ENCODE measurements around the gene CATSPER3. TPM values are rescaled to one million over a fixed set of nuclear protein-coding genes. Genes with fewer than 3 reads are reported as not detected.

The CATSPER3 gene
- total RNA-seq, 1 experiment from 2014 or later: 0.40 TPM

DNA sequence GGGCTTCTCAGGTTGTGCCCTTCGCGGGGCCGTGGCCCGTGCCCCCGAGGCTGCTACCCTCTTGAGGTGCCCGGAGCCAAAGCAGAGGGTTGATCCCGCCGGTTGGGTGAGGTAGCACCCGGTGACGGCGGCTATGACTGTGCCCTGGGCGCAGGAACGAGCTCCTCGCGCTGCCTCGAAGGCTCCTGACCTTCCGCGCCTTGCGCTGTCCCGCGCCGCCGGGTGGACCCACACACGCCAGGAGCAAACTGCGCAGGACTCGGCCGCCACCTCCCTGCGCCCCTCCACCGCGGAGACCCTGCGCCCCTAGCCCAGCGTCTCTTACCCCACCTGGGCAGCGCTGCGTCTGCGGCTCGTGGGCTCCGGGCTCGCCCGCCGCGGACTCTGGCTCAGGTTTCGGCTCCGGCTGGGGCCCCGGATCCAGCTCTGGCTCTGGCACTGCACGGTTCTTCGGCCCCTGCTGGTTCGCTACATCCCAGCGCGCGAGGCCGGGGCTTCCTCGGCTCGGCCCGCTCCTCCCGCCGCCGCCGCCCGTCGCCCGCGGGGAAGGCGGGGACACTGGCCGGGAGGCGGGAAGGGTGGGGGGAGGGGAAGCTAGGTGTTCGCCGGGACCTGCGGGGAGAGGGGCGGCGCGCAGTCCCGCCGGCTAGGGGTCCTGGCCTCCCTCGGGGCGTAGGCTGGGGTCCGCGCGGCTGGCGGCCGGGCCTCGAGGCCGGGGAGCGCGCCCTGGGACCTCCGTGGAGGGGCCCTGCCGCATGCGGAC is 71.7 kb downstream of the CATSPER3 start:
- DNase-seq (ENCODE audit: extremely low read depth, low read depth): no peak

DNA sequence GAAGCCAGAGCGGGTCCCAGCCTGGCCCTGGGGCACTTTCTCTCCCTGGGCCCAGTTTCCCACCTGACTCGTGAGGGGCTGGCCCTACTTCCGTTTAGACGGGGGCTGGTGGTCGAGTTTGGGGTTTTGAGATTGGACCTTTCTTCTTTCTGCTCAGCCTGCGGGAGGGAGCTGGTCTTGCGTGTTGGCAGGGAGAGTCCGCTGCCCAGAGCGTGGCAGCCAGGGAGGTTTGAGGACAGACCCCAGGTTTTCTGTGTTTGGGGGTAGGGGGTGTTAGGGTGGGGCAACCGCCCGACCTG is 72.3 kb downstream of the CATSPER3 start:
- no peak for DNase-seq (ENCODE audit: extremely low read depth, low read depth)

DNA sequence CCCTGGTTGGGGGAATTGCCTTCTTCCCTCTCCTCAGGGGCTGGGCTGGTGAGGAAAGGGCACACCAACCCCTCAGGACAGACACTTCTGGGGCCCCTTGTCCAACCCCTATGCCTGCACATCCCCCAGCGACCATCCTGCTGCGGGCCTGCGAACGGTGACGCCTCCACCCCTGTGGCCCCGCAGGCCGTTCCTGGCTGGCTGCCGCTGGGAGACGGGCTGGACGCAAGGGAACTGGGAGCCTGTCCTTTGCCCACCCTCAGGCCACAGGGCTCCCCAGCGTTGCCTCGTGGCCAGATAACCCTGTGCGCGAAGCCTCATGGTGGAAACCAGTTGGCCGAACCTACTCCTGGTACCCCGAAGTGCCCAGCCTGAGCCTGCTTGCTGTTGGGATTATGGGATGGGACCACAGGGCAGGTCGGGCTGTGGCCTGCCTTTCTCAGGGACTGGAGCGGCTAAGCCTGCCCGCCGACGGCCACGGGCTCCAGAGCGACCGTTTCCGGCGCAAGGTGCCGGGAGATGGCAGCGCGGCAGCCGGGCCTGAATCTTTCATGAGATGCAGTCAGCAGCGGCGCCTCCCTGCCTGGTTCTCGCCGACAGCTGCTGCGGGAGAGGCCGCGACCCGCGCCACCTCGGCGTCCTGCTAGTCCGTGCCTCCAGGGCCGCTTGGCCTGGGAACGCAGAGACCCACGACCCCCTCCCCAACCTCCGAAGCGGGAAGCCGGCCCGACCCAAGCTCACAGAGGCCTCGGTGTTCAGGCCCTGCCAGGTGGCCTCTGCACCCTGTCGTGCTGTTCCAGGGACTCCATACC is 72.8 kb downstream of the CATSPER3 start:
- DNase-seq (ENCODE audit: extremely low read depth, low read depth): no peak

DNA sequence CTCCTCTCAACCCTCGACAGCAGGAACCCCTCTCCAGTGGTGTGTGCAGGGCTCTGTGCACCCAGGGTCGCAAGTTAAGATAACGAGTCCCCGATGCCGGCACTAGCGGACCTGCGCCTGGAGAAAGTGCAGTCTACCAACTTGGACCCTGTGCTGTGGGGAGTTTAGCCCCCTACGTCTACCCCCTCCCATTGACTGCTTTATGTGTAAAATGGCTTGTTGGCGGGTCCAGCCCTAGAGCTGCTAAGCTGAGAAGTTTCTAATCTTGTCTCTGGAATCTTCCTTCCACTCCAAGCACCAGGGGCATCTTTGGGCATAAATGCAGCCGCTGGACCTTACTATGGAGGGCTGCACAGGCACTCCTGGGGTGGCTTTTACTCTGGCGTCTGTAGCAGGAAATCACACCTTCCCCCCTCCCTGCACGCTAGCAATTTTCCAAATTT is 73.5 kb downstream of the CATSPER3 start:
- DNase-seq (ENCODE audit: extremely low read depth, low read depth): no peak

DNA sequence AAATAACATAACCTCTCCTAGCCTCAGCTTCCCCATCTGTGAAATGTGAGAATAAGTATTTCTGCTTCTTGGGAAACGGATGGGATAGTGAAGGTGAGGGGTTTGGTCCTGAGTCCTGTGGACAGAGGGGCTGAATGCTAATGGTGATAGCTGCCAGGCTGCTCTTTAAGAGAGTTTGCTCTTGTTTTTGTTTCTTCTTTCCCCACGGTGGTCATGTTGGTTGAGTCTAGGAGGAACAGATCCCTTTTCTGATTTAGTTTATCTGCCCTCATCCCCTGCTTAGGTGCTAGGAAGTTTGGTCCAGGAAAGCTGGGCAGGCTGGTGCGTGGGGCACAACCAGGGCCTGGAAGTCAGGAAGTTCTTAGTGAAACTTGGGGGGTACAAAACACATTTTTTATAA is 74.0 kb downstream of the CATSPER3 start:
- no peak for DNase-seq (ENCODE audit: extremely low read depth, low read depth)

DNA sequence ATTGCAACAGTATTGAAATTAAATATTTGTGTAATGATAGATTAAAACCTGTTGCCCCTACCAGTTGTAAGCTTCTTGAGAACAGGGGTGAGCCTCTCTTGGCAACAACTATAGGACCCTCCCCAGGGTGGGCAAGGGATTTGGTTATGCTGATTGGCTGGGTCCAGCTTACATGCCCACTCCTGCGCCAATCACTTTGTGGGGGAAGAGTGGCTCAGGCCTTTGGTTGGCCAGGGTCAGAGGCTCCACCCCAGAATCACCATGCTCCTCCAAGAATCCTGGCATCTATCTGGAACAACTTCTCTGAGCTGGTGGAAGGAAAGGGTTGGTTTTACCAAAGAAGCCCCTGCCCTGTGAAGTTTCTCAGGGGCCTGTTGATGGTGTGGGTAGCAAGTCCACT is 74.9 kb downstream of the CATSPER3 start:
- DNase-seq (ENCODE audit: extremely low read depth, low read depth): no peak

DNA sequence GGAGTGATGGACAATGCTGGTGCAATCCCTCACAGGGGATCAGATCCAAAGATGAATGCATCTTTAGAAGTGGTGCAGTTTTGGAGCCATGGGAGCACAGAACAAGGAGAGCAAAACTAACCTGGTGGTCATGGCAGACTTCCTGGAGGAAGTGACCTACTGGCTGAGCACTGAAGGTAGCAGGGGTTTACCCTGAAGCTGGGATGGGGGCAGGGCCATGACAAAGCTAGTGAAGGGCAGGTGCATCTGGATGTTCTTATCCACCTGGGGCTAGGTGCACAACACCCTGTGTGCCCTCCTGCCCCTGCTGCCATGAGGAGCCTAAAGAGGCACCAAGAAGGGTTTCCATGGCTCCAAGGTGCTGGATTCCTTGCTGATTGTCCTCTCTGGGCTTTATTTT is 77.8 kb downstream of the CATSPER3 start:
- DNase-seq (ENCODE audit: extremely low read depth, low read depth): no peak

DNA sequence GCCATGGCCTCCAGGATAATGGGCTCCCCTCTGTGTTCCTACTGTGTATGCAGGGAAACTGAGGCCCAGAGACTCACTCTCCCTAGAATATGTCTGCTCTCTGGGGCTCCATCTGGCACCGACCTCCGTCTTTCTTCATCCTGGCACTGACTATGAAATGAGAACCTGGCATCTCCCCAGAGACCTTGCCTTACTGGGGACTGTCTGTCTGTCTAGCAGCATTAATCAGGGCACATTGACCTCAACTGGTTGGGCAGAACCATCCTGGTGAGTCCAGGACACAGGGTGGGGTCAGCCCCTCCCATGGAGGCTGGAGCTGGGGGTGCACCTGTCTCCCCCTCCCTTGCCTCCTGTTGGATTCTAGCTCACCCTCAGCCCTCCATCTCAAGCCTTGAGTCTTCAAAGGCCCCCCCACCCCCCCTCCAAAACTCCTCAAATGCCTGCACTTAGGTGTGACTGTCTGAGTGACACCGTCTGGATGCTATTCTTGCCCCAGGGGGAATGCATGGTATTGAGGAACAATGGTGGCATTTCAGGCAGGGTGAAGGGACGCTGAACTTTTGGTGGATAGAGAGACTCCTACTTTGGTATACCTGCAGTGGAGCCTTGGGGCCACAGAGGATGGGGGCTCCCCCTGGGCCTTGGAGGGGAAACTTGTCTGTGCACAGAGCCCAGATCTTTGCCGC is 79.1 kb downstream of the CATSPER3 start:
- no peak for DNase-seq (ENCODE audit: extremely low read depth, low read depth)

DNA sequence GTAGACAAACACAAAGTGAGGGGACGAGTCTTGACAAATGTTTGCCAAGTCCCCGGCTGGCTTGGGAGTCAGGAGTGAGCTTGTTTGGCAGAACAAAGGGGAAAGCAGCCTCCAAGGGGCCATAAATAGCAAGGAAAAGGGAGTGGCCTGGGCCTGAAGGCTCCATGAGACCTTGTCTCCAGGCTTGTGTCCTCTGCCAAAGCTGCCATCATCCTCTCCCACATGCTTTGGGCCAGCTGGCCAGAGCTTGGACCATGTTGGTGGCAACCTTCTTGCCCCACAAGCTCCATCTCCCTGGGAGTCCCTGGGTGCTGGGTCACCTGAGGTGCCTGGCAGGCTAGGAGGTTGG is 79.6 kb downstream of the CATSPER3 start:
- DNase-seq (ENCODE audit: extremely low read depth, low read depth): no peak

DNA sequence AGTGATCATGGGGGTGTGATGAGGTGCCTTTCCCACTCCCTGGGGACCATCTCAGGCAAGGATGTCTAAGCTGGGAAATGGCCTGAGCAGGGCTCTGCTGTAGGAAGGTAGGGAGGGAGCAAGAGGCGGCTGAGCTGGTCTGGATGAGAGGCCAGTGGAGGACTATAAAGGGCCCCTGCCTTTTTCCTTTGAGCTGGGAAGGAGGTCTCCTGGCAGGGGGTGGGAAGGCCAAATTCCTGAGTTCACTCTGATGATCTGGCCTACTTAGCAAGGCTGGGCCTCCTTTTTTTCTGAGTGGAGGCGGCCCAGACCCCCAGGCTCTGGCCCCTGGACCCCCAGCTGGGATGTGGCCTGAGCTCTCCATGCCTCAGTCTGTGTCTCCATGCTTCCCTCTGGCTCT is 80.6 kb downstream of the CATSPER3 start:
- no peak for DNase-seq (ENCODE audit: extremely low read depth, low read depth)

DNA sequence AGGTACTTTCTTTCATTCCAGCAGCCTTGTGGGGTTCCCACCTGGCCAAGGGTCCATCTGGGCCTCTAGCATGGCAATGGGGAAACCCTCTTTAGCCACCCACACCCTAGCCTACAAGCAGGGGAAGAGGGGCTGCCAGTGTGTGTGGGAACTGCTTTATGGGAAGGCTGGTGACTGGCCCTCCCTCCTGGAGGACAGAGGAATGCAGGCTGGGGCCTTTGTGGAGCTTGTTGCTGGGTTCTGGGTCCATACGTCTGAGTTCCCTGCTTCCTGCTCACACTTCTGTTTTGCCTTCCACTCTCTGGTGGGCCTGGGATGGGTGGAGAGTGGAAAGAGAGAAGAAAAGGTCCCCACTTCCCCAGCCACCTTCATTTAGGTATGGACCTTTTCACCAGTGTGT is 81.2 kb downstream of the CATSPER3 start:
- DNase-seq (ENCODE audit: extremely low read depth, low read depth): no peak

DNA sequence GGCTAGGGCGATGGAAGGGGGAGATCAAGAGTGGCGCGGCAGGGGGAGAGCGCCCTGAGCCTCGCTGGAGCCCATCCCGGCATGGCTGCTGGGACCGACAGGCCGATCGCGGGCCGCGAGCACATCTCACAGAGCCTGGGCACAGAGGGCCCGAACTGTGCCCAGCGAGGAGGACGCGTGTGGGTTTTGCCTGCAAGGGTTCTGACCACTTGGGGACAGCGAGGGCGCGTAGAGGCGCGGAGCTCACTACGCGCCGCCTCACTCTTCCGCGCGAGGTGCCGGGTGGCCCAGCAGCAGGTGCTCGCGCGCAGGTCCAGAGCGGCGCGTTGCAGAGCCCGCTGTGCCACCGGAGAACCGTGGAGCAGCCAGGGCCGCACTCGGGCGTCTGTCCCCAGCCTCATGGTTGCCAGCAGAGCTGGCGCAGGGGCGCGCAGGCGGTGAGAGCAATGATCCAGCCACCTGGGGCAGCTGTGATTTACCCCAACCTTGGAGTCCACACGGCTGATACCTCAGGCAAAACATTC is 82.6 kb downstream of the CATSPER3 start:
- DNase-seq (ENCODE audit: extremely low read depth, low read depth): no peak

DNA sequence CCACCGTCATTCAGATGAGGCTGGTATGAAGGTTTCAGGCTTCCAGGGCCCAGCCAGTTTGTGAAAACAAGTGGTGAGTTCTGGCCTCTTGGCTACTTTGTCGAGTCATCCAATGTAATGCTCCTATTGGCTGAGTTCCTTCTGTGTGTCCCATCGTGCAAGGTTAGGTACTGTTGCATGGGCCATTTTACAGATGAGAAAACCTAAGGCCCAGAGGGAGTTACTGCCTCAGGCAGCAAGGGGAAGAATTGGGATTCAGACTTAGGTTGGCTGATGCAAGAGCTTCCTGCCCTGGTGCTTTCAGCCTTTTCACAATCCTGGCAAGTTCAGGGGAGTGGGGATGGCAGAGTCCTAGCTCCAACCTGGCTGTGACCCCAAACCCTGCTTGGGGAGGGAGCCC is 83.7 kb downstream of the CATSPER3 start:
- DNase-seq (ENCODE audit: extremely low read depth, low read depth): no peak

DNA sequence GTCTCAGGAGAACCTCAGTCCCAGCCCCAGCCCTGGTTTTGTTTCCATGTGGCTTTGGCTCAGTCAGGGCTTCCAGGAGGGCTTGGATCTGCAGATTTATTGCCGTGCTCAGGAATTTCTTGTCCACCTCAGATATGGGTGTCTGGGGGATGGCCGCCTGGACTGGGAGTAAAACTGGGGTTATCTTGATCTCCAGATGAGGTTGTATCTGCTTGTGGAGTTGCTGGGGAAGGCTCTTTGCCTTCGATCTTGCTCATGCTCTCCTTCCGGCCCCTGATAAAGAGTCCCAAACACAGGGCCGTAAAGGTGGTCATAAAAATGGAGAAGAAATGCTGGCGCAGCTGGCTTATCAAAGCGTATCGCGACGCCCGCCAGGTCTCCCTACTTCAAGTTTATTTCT is 84.2 kb downstream of the CATSPER3 start:
- DNase-seq (ENCODE audit: extremely low read depth, low read depth): no peak

DNA sequence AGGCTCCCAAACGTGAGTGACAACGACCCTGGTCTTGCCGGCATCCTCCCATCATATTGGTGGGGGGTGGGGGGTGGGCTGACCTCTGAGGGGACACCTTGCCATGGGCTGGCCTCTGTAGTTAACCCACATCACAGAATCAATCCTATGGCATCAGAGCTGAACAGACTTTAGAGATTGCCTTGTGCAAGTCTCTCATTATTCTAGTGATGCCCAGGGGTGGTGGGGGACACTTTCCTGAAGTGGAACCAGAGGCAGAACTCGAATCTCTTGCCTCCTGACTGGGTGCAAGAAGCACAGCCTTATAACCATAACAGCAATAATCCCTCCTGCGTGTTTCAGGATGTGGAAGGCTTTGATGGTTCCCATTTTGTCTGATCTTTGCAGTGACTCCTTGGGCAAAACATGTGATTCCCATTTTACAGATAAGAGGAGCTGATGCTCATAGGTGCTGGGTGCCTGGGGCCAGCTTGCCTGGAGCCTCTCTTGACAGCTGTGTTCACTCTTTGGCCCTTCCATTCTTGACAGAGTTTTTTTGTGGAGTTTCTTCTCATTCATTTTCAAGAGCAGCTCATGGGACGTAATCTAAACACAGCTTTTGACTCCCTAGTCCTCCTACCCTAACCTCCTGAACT is 84.9 kb downstream of the CATSPER3 start:
- DNase-seq (ENCODE audit: extremely low read depth, low read depth): no peak

DNA sequence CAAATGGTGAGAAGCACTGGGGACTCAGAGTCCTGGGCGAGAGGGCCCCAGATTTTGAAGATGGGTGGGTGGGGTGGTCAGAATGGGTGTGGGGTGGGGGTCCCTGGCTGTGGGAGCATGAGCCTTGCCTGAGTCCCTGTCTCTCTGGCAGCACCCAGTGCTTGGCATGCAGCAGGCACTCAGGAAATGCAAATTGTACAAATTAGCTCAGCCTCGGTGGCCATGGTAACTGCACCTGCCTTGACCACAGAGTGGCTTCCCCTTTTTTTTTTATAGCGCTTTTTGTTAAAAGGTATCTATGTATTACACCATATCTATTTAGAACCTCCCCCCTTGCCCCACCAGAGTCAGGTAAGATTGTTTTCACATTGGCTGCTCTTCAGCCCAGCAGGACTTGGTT is 85.6 kb downstream of the CATSPER3 start:
- DNase-seq (ENCODE audit: extremely low read depth, low read depth): no peak

DNA sequence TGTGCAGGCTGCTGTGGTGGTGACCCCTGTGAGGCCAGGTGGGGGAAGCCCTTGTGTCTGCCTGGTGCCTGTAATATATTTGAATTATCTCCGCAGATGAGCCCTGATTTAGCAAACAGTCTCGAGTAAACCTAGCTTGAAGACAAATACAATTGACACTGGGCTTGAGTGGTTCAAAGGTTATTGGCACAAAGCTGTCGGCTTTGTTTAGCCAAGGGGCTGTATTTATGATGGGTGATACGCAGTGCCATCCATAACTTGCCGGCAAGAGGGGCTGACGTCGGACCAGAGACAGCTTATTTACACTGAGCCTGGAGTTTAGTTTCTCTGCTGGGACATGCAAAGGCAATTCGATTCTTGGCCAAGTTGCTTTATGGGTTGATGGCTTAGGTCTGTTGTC is 86.3 kb downstream of the CATSPER3 start:
- no peak for DNase-seq (ENCODE audit: extremely low read depth, low read depth)

DNA sequence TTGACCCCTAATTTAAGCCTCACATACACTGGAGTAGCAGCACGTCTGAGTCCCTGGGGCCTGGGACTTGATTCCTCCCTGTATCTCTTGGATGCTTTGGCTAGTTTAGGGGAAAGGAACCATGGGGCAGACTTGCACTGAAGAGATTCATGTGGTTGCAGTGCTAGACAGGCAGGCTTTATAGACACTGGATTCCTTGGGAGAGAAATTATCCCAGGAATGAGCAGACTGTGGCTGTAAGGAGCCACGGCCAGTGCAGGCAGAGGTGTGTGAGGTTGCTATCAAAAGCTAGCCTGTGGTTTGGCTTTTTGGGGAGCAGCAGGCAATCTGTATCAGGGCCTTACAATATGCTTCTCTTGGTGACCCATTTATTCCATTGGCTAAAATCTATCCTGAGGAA is 86.8 kb downstream of the CATSPER3 start:
- no peak for DNase-seq (ENCODE audit: extremely low read depth, low read depth)

DNA sequence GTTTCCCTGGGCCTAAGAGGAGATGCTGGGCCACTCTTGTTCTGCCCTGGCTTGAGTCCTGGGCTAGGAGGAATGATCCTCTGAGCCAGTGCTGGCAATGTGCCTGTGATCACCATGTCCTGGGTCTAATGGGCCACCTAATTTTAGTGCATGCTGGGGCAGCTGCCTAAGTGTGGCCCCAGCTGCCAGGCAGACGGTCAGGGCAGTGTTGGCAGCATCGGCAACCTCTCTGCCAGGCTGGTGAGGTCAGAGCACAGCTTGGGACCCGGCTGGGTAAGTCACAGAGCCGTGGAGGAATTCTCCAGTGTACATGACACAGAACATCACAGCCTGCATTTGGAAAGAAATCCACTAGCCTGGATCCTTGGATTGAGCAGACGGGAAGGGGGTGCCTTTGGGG is 87.7 kb downstream of the CATSPER3 start:
- DNase-seq (ENCODE audit: extremely low read depth, low read depth): no peak

DNA sequence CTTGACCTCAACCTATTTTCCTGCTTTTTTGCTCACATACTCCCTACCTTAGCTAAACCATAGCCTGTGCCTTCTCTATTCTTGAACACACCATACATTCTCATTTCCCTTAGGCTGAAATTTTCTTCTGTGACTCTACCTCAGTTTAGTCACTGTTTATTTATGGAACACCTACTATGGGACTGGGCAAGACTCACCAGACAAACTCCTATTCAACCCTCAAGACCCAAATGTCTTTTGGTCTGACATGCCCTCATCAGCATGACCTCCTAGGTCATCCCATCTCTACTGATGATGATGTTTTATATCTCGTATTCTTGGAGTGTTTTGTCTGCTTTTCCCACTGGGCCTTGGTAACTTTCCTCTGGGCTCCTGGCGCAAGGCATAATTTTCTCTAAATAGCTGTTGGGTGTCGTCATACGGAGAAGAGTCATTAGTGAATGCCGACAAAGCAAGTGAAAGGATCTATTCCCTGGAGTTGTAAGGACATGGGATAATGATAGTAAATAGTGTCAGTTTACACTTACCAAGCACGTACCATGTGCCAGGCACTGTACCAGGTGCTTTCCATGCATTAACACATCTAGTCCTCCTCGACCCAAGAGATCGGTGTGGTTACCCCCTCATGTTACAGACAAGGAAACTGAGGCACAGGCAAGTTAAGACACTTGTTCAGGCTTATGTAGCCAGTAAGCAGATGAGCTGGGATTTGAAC is 88.8 kb downstream of the CATSPER3 start:
- DNase-seq (ENCODE audit: extremely low read depth, low read depth): no peak

DNA sequence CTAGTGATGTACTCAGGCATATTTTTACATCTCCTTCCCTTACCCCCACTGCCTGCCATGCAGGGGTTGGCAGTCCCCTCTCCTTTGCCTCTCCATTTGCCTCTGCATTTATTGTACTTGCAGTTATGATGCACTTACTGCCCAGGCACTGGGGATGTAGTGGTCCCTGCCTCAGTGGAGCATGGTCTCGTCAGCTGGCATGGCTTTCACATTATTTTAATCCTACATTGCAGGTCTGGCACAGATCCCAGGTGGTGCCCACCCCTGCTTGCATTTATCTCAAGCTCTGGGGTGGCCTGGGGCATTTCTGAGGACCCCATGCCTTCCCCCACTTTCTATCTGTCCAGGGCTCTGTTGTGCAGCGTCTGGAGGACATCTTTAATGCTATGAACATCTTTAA is 89.5 kb downstream of the CATSPER3 start:
- DNase-seq (ENCODE audit: extremely low read depth, low read depth): no peak
